ENCODE results near the gene SPECC1.
"Not testable (repeated sequence)": the region's sequence is repeated elsewhere in the genome, so short reads cannot be mapped to it uniquely, and the experiment has no call there.

The SPECC1 gene

GRCh38 chr17:20087538-20088250 lies 78.5 kb downstream of the SPECC1 start:
- H3K4me3 ChIP-seq (ENCODE audit: low read length) = no peak overlapping the region
- DNase-seq (ENCODE audit: low read depth, low spot score) = no peak

GRCh38 chr17:20089756-20090547 lies 80.8 kb downstream of the SPECC1 start:
- H3K4me3 ChIP-seq (ENCODE audit: low read length) = no peak overlapping the region
- DNase-seq (ENCODE audit: low read depth, low spot score) = no peak

- no peak overlapping the region for H3K4me3 ChIP-seq (ENCODE audit: low read length)
- no peak for DNase-seq (ENCODE audit: low read depth, low spot score)
These were observed 82.2 kb downstream of the SPECC1 start for GRCh38 chr17:20091174-20092029.

- DNase-seq (ENCODE audit: low read depth, low spot score) = no peak
These were observed 83.2 kb downstream of the SPECC1 start for GRCh38 chr17:20092261-20092867.

GRCh38 chr17:20092973-20093626 lies 83.9 kb downstream of the SPECC1 start:
- DNase-seq (ENCODE audit: low read depth, low spot score) = no peak

More at GRCh38 chr17:20092261-20092867, 83.2 kb downstream of the SPECC1 start:
- H3K4me3 ChIP-seq (ENCODE audit: low read length) = no peak overlapping the region

GRCh38 chr17:20094777-20095176 lies 85.6 kb downstream of the SPECC1 start:
- H3K4me3 ChIP-seq (ENCODE audit: low read length) = no peak overlapping the region

More at GRCh38 chr17:20092973-20093626, 83.9 kb downstream of the SPECC1 start:
- no peak overlapping the region for H3K4me3 ChIP-seq (ENCODE audit: low read length)

GRCh38 chr17:20095336-20096080 lies 86.3 kb downstream of the SPECC1 start:
- H3K4me3 ChIP-seq (ENCODE audit: low read length) = no peak overlapping the region
- DNase-seq (ENCODE audit: low read depth, low spot score) = no peak

More at GRCh38 chr17:20094777-20095176, 85.6 kb downstream of the SPECC1 start:
- no peak for DNase-seq (ENCODE audit: low read depth, low spot score)

- H3K4me3 ChIP-seq (ENCODE audit: low read length) = no peak overlapping the region
- no peak for DNase-seq (ENCODE audit: low read depth, low spot score)
These were observed 87.3 kb downstream of the SPECC1 start for GRCh38 chr17:20096430-20096829.

- no peak for DNase-seq (ENCODE audit: low read depth, low spot score)
These were observed 88.2 kb downstream of the SPECC1 start for GRCh38 chr17:20097330-20097729.

GRCh38 chr17:20098314-20098713 lies 89.2 kb downstream of the SPECC1 start:
- no peak overlapping the region for H3K4me3 ChIP-seq (ENCODE audit: low read length)
- DNase-seq (ENCODE audit: low read depth, low spot score) = no peak

More at GRCh38 chr17:20097330-20097729, 88.2 kb downstream of the SPECC1 start:
- no peak overlapping the region for H3K4me3 ChIP-seq (ENCODE audit: low read length)

- not testable (repeated sequence) for H3K4me3 ChIP-seq (ENCODE audit: low read length); DNase-seq (ENCODE audit: low read depth, low spot score)
These were observed 91.6 kb downstream of the SPECC1 start for GRCh38 chr17:20100806-20101205.

GRCh38 chr17:20103454-20104446 lies 94.6 kb downstream of the SPECC1 start:
- DNase-seq (ENCODE audit: low read depth, low spot score) = no peak
- H3K4me3 ChIP-seq (ENCODE audit: low read length) = no peak overlapping the region

- H3K4me3 ChIP-seq (ENCODE audit: low read length) = no peak overlapping the region
- DNase-seq (ENCODE audit: low read depth, low spot score) = no peak
These were observed 96.6 kb downstream of the SPECC1 start for GRCh38 chr17:20105539-20106280.

GRCh38 chr17:20106446-20106845 lies 97.3 kb downstream of the SPECC1 start:
- H3K4me3 ChIP-seq (ENCODE audit: low read length); DNase-seq (ENCODE audit: low read depth, low spot score): not testable (repeated sequence)

GRCh38 chr17:20109076-20109475 lies 99.9 kb downstream of the SPECC1 start:
- no peak overlapping the region for H3K4me3 ChIP-seq (ENCODE audit: low read length)
- DNase-seq (ENCODE audit: low read depth, low spot score) = no peak

- no peak for DNase-seq (ENCODE audit: low read depth, low spot score)
- no peak overlapping the region for H3K4me3 ChIP-seq (ENCODE audit: low read length)
These were observed 102.4 kb downstream of the SPECC1 start for GRCh38 chr17:20111538-20111937.
